Naive thymus-derived CD4-positive, alpha-beta T cell (primary cell): ENCODE data around the gene CPZ. TPM values are rescaled to one million over a fixed set of nuclear protein-coding genes. Genes with fewer than 3 reads are reported as not detected.

Experiments used
- ATAC-seq: fragments of 150-1000 bp; cut with Tn5 transposase; 2 replicates; pipeline ENCODE4 v1.10.0; 2021; ENCODE audit warnings: mild to moderate bottlenecking, moderate library complexity
- CTCF ChIA-PET: fragments of 350-600 bp; sonication (Branson Sonifier 250); formaldehyde crosslinking; loops from one replicate; lab custom pipeline; 2021; ENCODE audit warnings: antibody characterized with exemption; lab: Charles Lee
- POLR2A ChIA-PET: fragments of 350-600 bp; sonication (Branson Sonifier 250); formaldehyde crosslinking; loops from one replicate; lab custom pipeline; 2021; ENCODE audit warnings: antibody characterized with exemption, inconsistent platforms; lab: Charles Lee
- DNase-seq, 9 donors: peaks; one replicate each; pipeline versions ENCODE4 v3.0.0 to v3.0.0-alpha.2; 2020 to 2022; ENCODE audit warnings: mixed read lengths in 1 of 9
- H3K27ac ChIP-seq: one replicate; pipeline ENCODE4 v1.7.0; 2013; ENCODE audit warnings: mild to moderate bottlenecking, low read depth, low read length, moderate library complexity
- H3K27me3 ChIP-seq, 2 donors: one replicate each; pipeline ENCODE4 v1.7.0; 2013; ENCODE audit warnings: low read length in 2 of 2, mild to moderate bottlenecking in 2 of 2, moderate library complexity in 2 of 2; ENCODE audit not compliant: control insufficient read depth in 2 of 2, insufficient read depth in 2 of 2
- H3K36me3 ChIP-seq, 3 experiments: 1 replicate in 2 of 3; 2 replicates in 1 of 3; pipeline ENCODE4 v1.7.0; 2013; ENCODE audit warnings: low read length in 3 of 3, mild to moderate bottlenecking in 3 of 3, moderate library complexity in 1 of 3; ENCODE audit not compliant: insufficient read depth in 3 of 3, control insufficient read depth in 2 of 3
- H3K4me1 ChIP-seq, 2 donors: one replicate each; pipeline ENCODE4 v1.7.0; 2013; ENCODE audit warnings: low read length in 2 of 2, mild to moderate bottlenecking in 2 of 2, moderate library complexity in 1 of 2; ENCODE audit not compliant: control insufficient read depth in 2 of 2, insufficient read depth in 2 of 2
- H3K4me3 ChIP-seq: 2 replicates; pipeline ENCODE4 v1.7.0; 2013; ENCODE audit warnings: mild to moderate bottlenecking, low read length
- H3K9me3 ChIP-seq, 3 experiments: 1 replicate in 2 of 3; 2 replicates in 1 of 3; pipeline ENCODE4 v1.7.0; 2013; ENCODE audit warnings: low read length in 3 of 3; ENCODE audit not compliant: control insufficient read depth in 2 of 3
- H3K27ac Mint-ChIP-seq, 9 donors: one replicate each; pipeline ENCODE4 v1.8.0; 2020 to 2022; ENCODE audit warnings: mixed read lengths in 9 of 9, mild to moderate bottlenecking in 8 of 9, moderate library complexity in 5 of 9, inconsistent platforms in 2 of 9
- H3K27me3 Mint-ChIP-seq, 5 donors: one replicate each; pipeline ENCODE4 v1.8.0; 2021 to 2022; ENCODE audit warnings: mixed read lengths in 5 of 5, mild to moderate bottlenecking in 1 of 5
- H3K36me3 Mint-ChIP-seq, 5 donors: one replicate each; pipeline ENCODE4 v1.8.0; 2020 to 2022; ENCODE audit warnings: mixed read lengths in 5 of 5, mild to moderate bottlenecking in 3 of 5, inconsistent platforms in 1 of 5
- H3K4me1 Mint-ChIP-seq, 7 donors: one replicate each; pipeline ENCODE4 v1.8.0; 2020 to 2022; ENCODE audit warnings: mixed read lengths in 7 of 7, mild to moderate bottlenecking in 3 of 7, inconsistent platforms in 1 of 7
- H3K4me3 Mint-ChIP-seq, 10 donors: one replicate each; pipeline ENCODE4 v1.8.0; 2020 to 2022; ENCODE audit warnings: mild to moderate bottlenecking in 10 of 10, mixed read lengths in 10 of 10, moderate library complexity in 6 of 10, inconsistent platforms in 2 of 10
- H3K9me3 Mint-ChIP-seq, 11 donors: one replicate each; pipeline ENCODE4 v1.8.0; 2020 to 2022; ENCODE audit warnings: mixed read lengths in 11 of 11, mild to moderate bottlenecking in 4 of 11, inconsistent platforms in 1 of 11, moderate library complexity in 1 of 11
- intact Hi-C, 2 donors: fragments of 100-400 bp; cut with micrococcal nuclease; formaldehyde crosslinking; loops; one replicate each; pipeline ENCODE4 v1.15.1; 2023
- polyA plus RNA-seq, 2 donors: library from polyadenylated mRNA; unstranded; fragments of 300-500 nt; fragmentation: Illumina TruSeq; gene quantifications; one replicate each; pipeline ENCODE4 v1.2.3, GENCODE V29; 2021
- total RNA-seq, 6 experiments: library from RNA in 5 of 6; stranded (reverse) in 5 of 6; gene quantifications; 1 replicate in 5 of 6; 2 replicates in 1 of 6; pipeline ENCODE4 v1.2.3 and lab custom pipeline; 2021 to 2026

The CPZ gene
- total and polyA plus RNA-seq, 7 experiments from 2014 or later: not detected

- DNase-seq: no peak
- Mint-ChIP-seq H3K9me3 (peaks cover 0 to 1% (median 0%) of the 10 kb centered on the region in 11 donors), H3K36me3 (no peaks in the 10 kb centered on the region), H3K27ac (no peak overlapping the region), H3K27me3 (peaks cover 0 to 1% (median 0%) of the 10 kb centered on the region in 5 donors), H3K4me3 (no peak overlapping the region), H3K4me1 (no peaks in the 10 kb centered on the region)
- Histone ChIP-seq H3K4me1 (no peaks in the 10 kb centered on the region), H3K36me3 (no peaks in the 10 kb centered on the region), H3K27ac (no peak overlapping the region), H3K9me3 (no peaks in the 10 kb centered on the region), H3K4me3 (no peak overlapping the region), H3K27me3 (no peaks in the 10 kb centered on the region)
- ATAC-seq: no peak
- ChIA-PET CTCF (no interaction called here), POLR2A (no interaction called here)
- intact Hi-C loops: no loop called here
Measured at GRCh38 chr4:8556341-8557150, 36.0 kb upstream of the CPZ start.

GRCh38 chr4:8557151-8558076 is 35.2 kb upstream of the CPZ start:
- intact Hi-C loops: no loop called here
- Mint-ChIP-seq H3K9me3 (peaks cover 0 to 1% (median 0%) of the 10 kb centered on the region in 11 donors), H3K27me3 (peaks cover 0 to 6% (median 0%) of the 10 kb centered on the region in 5 donors), H3K27ac (no peak overlapping the region), H3K36me3 (no peaks in the 10 kb centered on the region), H3K4me3 (no peak overlapping the region), H3K4me1 (peaks cover 0 to 2% (median 0%) of the 10 kb centered on the region in 7 donors)
- ATAC-seq (no peak), DNase-seq (no peak)
- Histone ChIP-seq H3K4me3 (no peak overlapping the region), H3K4me1 (no peaks in the 10 kb centered on the region), H3K36me3 (no peaks in the 10 kb centered on the region), H3K27ac (no peak overlapping the region), H3K27me3 (no peaks in the 10 kb centered on the region), H3K9me3 (no peaks in the 10 kb centered on the region)
- CTCF ChIA-PET: no interaction called here
- POLR2A ChIA-PET: no interaction called here

GRCh38 chr4:8558080-8558960 is 34.2 kb upstream of the CPZ start:
- Histone ChIP-seq H3K4me3 (no peak overlapping the region), H3K9me3 (no peaks in the 10 kb centered on the region), H3K36me3 (no peaks in the 10 kb centered on the region), H3K27me3 (no peaks in the 10 kb centered on the region), H3K27ac (no peak overlapping the region), H3K4me1 (no peaks in the 10 kb centered on the region)
- Mint-ChIP-seq H3K4me3 (no peak overlapping the region), H3K4me1 (peaks cover 0 to 2% (median 0%) of the 10 kb centered on the region in 7 donors), H3K9me3 (no peaks in the 10 kb centered on the region), H3K27me3 (peaks cover 0 to 6% (median 0%) of the 10 kb centered on the region in 5 donors), H3K27ac (no peak overlapping the region), H3K36me3 (no peaks in the 10 kb centered on the region)
- DNase-seq (no peak), ATAC-seq (no peak)
- POLR2A ChIA-PET: no interaction called here
- CTCF ChIA-PET: no interaction called here
- intact Hi-C loops: no loop called here

GRCh38 chr4:8559011-8559410 is 33.6 kb upstream of the CPZ start:
- Mint-ChIP-seq H3K27me3 (peaks cover 0 to 6% (median 0%) of the 10 kb centered on the region in 5 donors), H3K4me3 (no peak overlapping the region), H3K9me3 (no peaks in the 10 kb centered on the region), H3K4me1 (peaks cover 0 to 2% (median 0%) of the 10 kb centered on the region in 7 donors), H3K27ac (no peak overlapping the region), H3K36me3 (no peaks in the 10 kb centered on the region)
- Histone ChIP-seq H3K4me3 (no peak overlapping the region), H3K9me3 (no peaks in the 10 kb centered on the region), H3K36me3 (no peaks in the 10 kb centered on the region), H3K27ac (no peak overlapping the region), H3K4me1 (no peaks in the 10 kb centered on the region), H3K27me3 (no peaks in the 10 kb centered on the region)
- intact Hi-C loops: no loop called here
- DNase-seq (no peak), ATAC-seq (no peak)
- ChIA-PET POLR2A (no interaction called here), CTCF (no interaction called here)

GRCh38 chr4:8559524-8560264 is 32.9 kb upstream of the CPZ start:
- Histone ChIP-seq H3K4me1 (no peaks in the 10 kb centered on the region), H3K36me3 (no peaks in the 10 kb centered on the region), H3K4me3 (no peak overlapping the region), H3K27ac (no peak overlapping the region), H3K27me3 (no peaks in the 10 kb centered on the region), H3K9me3 (no peaks in the 10 kb centered on the region)
- no peak overlapping the region for H3K27ac Mint-ChIP-seq
- no peak overlapping the region for H3K4me3 Mint-ChIP-seq
- CTCF ChIA-PET: no interaction called here
- POLR2A ChIA-PET: no interaction called here
- H3K36me3 Mint-ChIP-seq: no peaks in the 10 kb centered on the region
- peaks cover 0 to 6% (median 0%) of the 10 kb centered on the region in 5 donors for H3K27me3 Mint-ChIP-seq
- H3K4me1 Mint-ChIP-seq: peaks cover 0 to 2% (median 0%) of the 10 kb centered on the region in 7 donors
- no peak for DNase-seq
- no peak for ATAC-seq
- H3K9me3 Mint-ChIP-seq: no peaks in the 10 kb centered on the region
- intact Hi-C loops: no loop called here
